ENCODE data around the gene RTN4RL1. TPM values are rescaled to one million over a fixed set of nuclear protein-coding genes. Genes with fewer than 3 reads are reported as not detected.

RTN4RL1 gene
- total and polyA plus RNA-seq, 2 of the 13 experiments (the other 11 are each of a cell fraction or from before 2014, with no cell fraction given) = 0.01 TPM; not detected in 1

DNA sequence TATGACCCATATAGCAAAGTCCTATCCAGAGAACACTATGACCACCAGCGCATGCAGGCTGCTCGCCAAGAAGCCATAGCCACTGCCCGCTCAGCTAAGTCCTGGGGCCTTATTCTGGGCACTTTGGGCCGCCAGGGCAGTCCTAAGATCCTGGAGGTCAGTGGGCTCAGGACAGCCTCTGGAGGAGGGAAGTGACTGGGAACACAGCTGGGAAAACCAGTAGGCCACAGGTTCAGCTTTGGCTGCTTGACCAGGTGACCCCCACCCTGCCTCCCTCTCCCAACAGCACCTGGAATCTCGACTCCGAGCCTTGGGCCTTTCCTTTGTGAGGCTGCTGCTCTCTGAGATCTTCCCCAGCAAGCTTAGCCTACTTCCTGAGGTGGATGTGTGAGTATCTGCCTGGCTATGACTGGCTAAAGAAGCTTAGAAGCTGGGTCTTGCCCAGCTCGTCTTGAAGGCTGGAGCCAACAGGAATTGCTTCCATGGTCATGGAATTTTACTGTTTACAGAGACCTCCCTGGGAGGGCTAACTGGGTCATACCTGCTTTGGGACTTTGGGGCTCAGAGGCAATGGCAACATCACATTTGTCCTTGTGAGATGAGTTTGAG, 15.2 kb upstream of the RTN4RL1 start:
- intact Hi-C loops (cut with micrococcal nuclease; ENCODE audit: unreplicated experiment) (no loop called here), in situ Hi-C loops (cut with HindIII; ENCODE audit: extremely low pct_ligation_motif_present, low pct_unique_long_range_greater_than_20kb) (loop anchor here (25.0 kb wide), 1 partner anchor 328 kb away; the partner anchor contains the start of genes TLCD2 and WDR81)
- H3K27ac ChIP-seq (ENCODE audit: extremely low read length, insufficient read depth, low read length) = no peak overlapping the region
- H2AFZ ChIP-seq (ENCODE audit: low read length) = no peak overlapping the region
- no peaks in the 10 kb centered on the region for H3K27me3 ChIP-seq (ENCODE audit: control insufficient read depth in 1 of 2, insufficient read depth in 2 of 2, low read length in 2 of 2)
- no peak overlapping the region for H3K4me3 ChIP-seq (replicated peaks in 1 of 3; ENCODE audit: insufficient read depth in 1 of 3, low read depth in 2 of 3, low read length in 3 of 3)
- H3K4me1 ChIP-seq (ENCODE audit: insufficient read depth, low read length) = peaks cover 8% of the 10 kb centered on the region
- 91% methylated on average over 4 of the region's 7 CpGs for WGBS (ENCODE audit: low lambda C conversion rate)
- no peak for DNase-seq (ENCODE audit: low spot score)
- H3K79me2 ChIP-seq (ENCODE audit: insufficient read depth, low read length) = no peaks in the 10 kb centered on the region
- CTCF ChIA-PET (ENCODE audit: low intra/inter-chr PET ratio, low total read pairs) = no interaction called here
- no peaks in the 10 kb centered on the region for H4K20me1 ChIP-seq (ENCODE audit: insufficient read depth, low read length)
- no peak overlapping the region for H3K4me2 ChIP-seq (ENCODE audit: low read depth, low read length)
- H3K9me3 ChIP-seq (ENCODE audit: low read length) = no peaks in the 10 kb centered on the region
- H3K9ac ChIP-seq (ENCODE audit: insufficient read depth, low read depth, low read length) = no peak overlapping the region
- peaks cover 15 to 31% of the 10 kb centered on the region in 2 experiments; a peak in 3 of 5 replicates for H3K36me3 ChIP-seq (replicated peaks in 1 of 2; ENCODE audit: control insufficient read depth in 1 of 2, insufficient read depth in 2 of 2, low read length in 2 of 2)
- no TSS peak for BruUV-seq (replicated peaks)
- TF ChIP-seq ZFP36L1 (CRISPR knock-in tag; IDR thresholded peaks at IDR 0.05) = no peak
- TF ChIP-seq NCOA2 (CRISPR knock-in tag; IDR thresholded peaks at IDR 0.05) = no peak
- TF ChIP-seq SNRNP70 (IDR thresholded peaks at IDR 0.05; ENCODE audit: low read depth, low read length) = no peak
- TF ChIP-seq ZNF329 (CRISPR knock-in tag; IDR thresholded peaks at IDR 0.05; ENCODE audit: low read depth) = no peak
- no peak for TF ChIP-seq ZNF530 (CRISPR knock-in tag; IDR thresholded peaks at IDR 0.05; ENCODE audit: low read depth)
- TF ChIP-seq CCDC6 (CRISPR knock-in tag; IDR thresholded peaks at IDR 0.05) = no peak
- TF ChIP-seq FIP1L1 (IDR thresholded peaks at IDR 0.05; ENCODE audit: borderline replicate concordance, insufficient read depth, low read depth, low read length) = no peak
- no peak for TF ChIP-seq HOXA5 (CRISPR knock-in tag; IDR thresholded peaks at IDR 0.05)
- no peak for TF ChIP-seq PLRG1 (conservative IDR thresholded peaks at IDR 0.05)
- TF ChIP-seq ZNF235 (CRISPR knock-in tag; IDR thresholded peaks at IDR 0.05; ENCODE audit: borderline replicate concordance) = no peak
- TF ChIP-seq ZNF317 (CRISPR knock-in tag; IDR thresholded peaks at IDR 0.05) = no peak
- TF ChIP-seq CHD4 (IDR thresholded peaks at IDR 0.05; ENCODE audit: borderline replicate concordance, low read length) = no peak
- no peak for TF ChIP-seq FOXM1 (CRISPR knock-in tag; IDR thresholded peaks at IDR 0.05)
- no peak for TF ChIP-seq WIZ (CRISPR knock-in tag; IDR thresholded peaks at IDR 0.05)
- no peak for TF ChIP-seq CBFB (CRISPR knock-in tag; IDR thresholded peaks at IDR 0.05)
- no peak for TF ChIP-seq KLF9 (CRISPR knock-in tag; IDR thresholded peaks at IDR 0.05; ENCODE audit: low read depth)
- TF ChIP-seq GABPA (IDR thresholded peaks at IDR 0.05; ENCODE audit: low read depth, low read length) = no peak
- TF ChIP-seq GABPA (CRISPR knock-in tag; IDR thresholded peaks at IDR 0.05; ENCODE audit: low read depth) = no peak
- TF ChIP-seq RAD51 (IDR thresholded peaks at IDR 0.05; ENCODE audit: borderline replicate concordance) = no peak
- TF ChIP-seq ZNF772 (CRISPR knock-in tag; IDR thresholded peaks at IDR 0.05) = no peak
- ATAC-seq = no peak
- POLR2A ChIA-PET = no interaction called here
- FAIRE-seq = no peak

Measured in HepG2 (cell line).